ENCODE data around the gene CYP2U1. TPM values are rescaled to one million over a fixed set of nuclear protein-coding genes. Genes with fewer than 3 reads are reported as not detected.
A peak's percentile ranks its signal among the peaks of the same experiment; 100 is the strongest.

Gene CYP2U1
- total RNA-seq, 1 experiment from 2014 or later = 2.5 TPM

DNA sequence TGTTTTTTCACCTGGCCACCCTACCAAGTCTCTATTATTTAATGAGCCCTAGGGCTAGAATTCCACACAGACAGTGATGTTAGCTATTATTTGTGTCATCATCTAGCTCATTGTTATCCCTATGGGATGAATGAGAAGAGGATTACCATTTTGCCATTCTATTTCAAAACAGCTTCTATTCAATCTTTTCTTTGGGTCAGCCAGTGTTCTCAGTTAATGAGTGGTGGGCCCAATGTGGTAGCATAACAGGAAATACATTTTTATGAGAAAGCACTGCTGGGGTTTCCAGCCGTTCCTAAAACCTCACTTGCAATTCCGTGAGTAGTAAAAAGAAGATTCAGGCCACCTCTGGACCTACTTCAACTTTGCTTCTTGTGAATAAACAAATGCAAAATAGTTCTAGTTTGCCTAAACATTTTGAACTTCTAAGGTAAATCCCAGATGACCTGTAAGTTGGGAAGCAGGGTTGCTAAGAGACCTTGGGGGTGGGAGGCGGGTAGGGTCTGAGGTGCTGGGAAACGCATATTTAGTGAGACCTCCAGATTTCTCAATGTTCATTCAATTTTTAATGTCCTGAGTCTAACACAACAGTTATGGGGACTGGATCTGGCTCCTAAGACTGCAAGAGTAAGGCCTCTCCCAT, 24.8 kb upstream of the CYP2U1 start:
- no peaks in the 10 kb centered on the region for H3K4me1 Mint-ChIP-seq (ENCODE audit: insufficient read depth, unreplicated experiment)
- no peaks in the 10 kb centered on the region for H3K27me3 Mint-ChIP-seq (ENCODE audit: insufficient read depth, unreplicated experiment)
- CTCF ChIA-PET = interaction anchor here (0.6 to 1.0 kb wide), 3 partner anchors 43 to 148 kb away, joined by 3 to 5 read pairs (median 3); no protein-coding TSS in a partner anchor
- POLR2A ChIA-PET = no interaction called here
- TF ChIP-seq, protein P1, sequence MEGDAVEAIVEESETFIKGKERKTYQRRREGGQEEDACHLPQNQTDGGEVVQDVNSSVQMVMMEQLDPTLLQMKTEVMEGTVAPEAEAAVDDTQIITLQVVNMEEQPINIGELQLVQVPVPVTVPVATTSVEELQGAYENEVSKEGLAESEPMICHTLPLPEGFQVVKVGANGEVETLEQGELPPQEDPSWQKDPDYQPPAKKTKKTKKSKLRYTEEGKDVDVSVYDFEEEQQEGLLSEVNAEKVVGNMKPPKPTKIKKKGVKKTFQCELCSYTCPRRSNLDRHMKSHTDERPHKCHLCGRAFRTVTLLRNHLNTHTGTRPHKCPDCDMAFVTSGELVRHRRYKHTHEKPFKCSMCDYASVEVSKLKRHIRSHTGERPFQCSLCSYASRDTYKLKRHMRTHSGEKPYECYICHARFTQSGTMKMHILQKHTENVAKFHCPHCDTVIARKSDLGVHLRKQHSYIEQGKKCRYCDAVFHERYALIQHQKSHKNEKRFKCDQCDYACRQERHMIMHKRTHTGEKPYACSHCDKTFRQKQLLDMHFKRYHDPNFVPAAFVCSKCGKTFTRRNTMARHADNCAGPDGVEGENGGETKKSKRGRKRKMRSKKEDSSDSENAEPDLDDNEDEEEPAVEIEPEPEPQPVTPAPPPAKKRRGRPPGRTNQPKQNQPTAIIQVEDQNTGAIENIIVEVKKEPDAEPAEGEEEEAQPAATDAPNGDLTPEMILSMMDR (IDR thresholded peaks at IDR 0.05; ENCODE audit: unreplicated experiment) = no peak
- H3K4me3 Mint-ChIP-seq (ENCODE audit: unreplicated experiment) = no peak overlapping the region
- no peaks in the 10 kb centered on the region for H3K9me3 Mint-ChIP-seq (ENCODE audit: unreplicated experiment)
- H3K27ac Mint-ChIP-seq (ENCODE audit: low read depth, unreplicated experiment) = no peak overlapping the region
- intact Hi-C loops (cut with micrococcal nuclease) = no loop called here
- DNase-seq (ENCODE audit: unreplicated experiment) = no peak
- BruUV-seq (replicated peaks) = no TSS peak
- peaks cover 59% of the 10 kb centered on the region for H3K36me3 Mint-ChIP-seq (ENCODE audit: insufficient read depth, unreplicated experiment)

DNA sequence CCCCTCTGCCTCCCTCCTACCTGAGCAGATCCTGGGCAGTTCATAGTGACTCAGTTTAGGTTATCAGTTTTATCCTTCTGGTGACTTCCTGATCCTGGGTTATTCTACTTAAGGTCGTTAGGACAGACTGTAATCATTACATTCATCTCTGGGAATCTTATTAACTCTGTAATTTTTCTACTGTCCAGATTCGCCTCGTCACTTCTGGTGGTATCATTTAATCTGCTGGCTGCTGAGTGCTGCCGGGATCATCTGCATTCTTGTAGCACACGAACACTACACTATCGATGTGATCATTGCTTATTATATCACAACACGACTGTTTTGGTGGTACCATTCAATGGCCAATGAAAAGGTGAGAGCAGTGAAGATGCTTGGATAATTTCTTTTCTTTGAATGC, 23.0 kb upstream of the CYP2U1 start:
- no peaks in the 10 kb centered on the region for H3K4me1 Mint-ChIP-seq (ENCODE audit: insufficient read depth, unreplicated experiment)

DNA sequence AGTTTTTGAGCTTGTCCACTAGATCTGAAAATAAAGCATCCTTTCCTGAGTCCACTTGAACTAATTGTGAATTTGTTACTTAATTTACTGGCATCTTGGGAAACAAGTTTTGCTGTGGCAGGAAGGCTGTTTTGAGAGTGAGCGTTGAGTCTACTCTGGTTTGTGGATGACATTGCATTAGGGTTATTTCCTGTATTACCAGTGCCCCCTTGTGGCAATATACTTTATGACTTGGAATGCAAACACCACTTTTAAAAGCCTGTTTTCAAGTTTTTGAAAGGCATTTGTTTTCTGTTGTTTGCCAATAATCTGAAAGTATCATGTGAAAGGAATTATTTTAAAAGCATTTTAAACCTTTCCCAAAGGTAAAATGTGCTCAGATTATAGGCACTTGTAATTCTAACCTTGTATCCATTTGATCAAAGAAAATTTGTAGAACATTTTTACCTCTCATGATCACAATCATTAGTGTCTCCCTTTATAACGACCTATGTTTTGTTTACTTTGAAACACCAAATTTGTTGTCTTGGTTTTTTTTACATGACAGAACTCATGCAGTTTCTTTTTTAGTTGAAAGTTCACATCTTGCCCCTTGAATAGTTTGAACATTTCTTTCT, 18.0 kb upstream of the CYP2U1 start:
- peaks cover under 1% of the 10 kb centered on the region for H3K9me3 Mint-ChIP-seq (ENCODE audit: unreplicated experiment)
- H3K4me1 Mint-ChIP-seq (ENCODE audit: insufficient read depth, unreplicated experiment) = no peaks in the 10 kb centered on the region
- ChIA-PET POLR2A (interaction anchor here (0.8 to 5.1 kb wide), 5 partner anchors 87 to 244 kb away, joined by 3 to 39 read pairs (median 6); partner anchors contain the start of gene SGMS2), CTCF (interaction anchor here (0.6 to 6.5 kb wide), 33 partner anchors 8 to 447 kb away, joined by 3 to 122 read pairs (median 3); partner anchors contain the start of gene SGMS2)
- TF ChIP-seq, protein P1 (IDR thresholded peaks at IDR 0.05; ENCODE audit: unreplicated experiment) = peak; percentile 50
- peak; percentile 79 for DNase-seq (ENCODE audit: unreplicated experiment)
- intact Hi-C loops (cut with micrococcal nuclease) = loop anchor here (1.0 to 10.0 kb wide), 3 partner anchors 88 to 661 kb away; no protein-coding TSS in a partner anchor
- BruUV-seq (replicated peaks) = no TSS peak
- peaks cover 46% of the 10 kb centered on the region for H3K36me3 Mint-ChIP-seq (ENCODE audit: insufficient read depth, unreplicated experiment)
- no peak overlapping the region for H3K27ac Mint-ChIP-seq (ENCODE audit: low read depth, unreplicated experiment)
- H3K27me3 Mint-ChIP-seq (ENCODE audit: insufficient read depth, unreplicated experiment) = no peaks in the 10 kb centered on the region
- H3K4me3 Mint-ChIP-seq (ENCODE audit: unreplicated experiment) = no peak overlapping the region

More for the DNA sequence above, 23.0 kb upstream of the CYP2U1 start:
- no peak for DNase-seq (ENCODE audit: unreplicated experiment)
- ChIA-PET CTCF (interaction anchor here (1.2 to 6.5 kb wide), 2 partner anchors 83 to 150 kb away, joined by 3 to 122 read pairs; partner anchors contain the start of gene SGMS2), POLR2A (interaction anchor here (1.1 to 5.1 kb wide), 2 partner anchors 83 to 150 kb away, joined by 3 to 39 read pairs; partner anchors contain the start of gene SGMS2)
- no peaks in the 10 kb centered on the region for H3K27me3 Mint-ChIP-seq (ENCODE audit: insufficient read depth, unreplicated experiment)
- TF ChIP-seq, protein P1 (IDR thresholded peaks at IDR 0.05; ENCODE audit: unreplicated experiment) = no peak
- no peak overlapping the region for H3K27ac Mint-ChIP-seq (ENCODE audit: low read depth, unreplicated experiment)
- intact Hi-C loops (cut with micrococcal nuclease) = no loop called here
- H3K36me3 Mint-ChIP-seq (ENCODE audit: insufficient read depth, unreplicated experiment) = peaks cover 52% of the 10 kb centered on the region
- no peak overlapping the region for H3K4me3 Mint-ChIP-seq (ENCODE audit: unreplicated experiment)
- H3K9me3 Mint-ChIP-seq (ENCODE audit: unreplicated experiment) = no peaks in the 10 kb centered on the region
- BruUV-seq (replicated peaks) = no TSS peak

DNA sequence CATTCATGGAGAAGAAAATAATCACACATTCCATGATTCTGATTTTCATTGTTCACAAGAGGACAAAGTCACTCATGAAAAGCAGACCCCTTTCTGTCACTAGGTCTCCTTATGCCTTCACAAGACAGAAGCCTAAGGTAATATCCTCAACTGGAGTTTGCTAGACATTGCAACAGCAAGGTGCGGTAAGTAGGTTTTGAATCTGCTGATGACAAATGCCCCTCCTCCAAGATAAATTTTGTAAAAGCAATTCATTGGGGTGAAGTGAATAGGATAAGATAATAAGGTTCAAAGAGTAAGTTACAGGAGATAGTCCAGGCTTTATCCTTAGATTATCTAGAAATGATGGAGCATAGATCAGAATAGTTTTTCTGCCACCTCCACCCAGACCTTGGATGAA, 16.1 kb upstream of the CYP2U1 start:
- TF ChIP-seq, protein P1 (IDR thresholded peaks at IDR 0.05; ENCODE audit: unreplicated experiment) = no peak
- Mint-ChIP-seq H3K36me3 (ENCODE audit: insufficient read depth, unreplicated experiment) (peaks cover 40% of the 10 kb centered on the region), H3K4me1 (ENCODE audit: insufficient read depth, unreplicated experiment) (no peaks in the 10 kb centered on the region), H3K4me3 (ENCODE audit: unreplicated experiment) (no peak overlapping the region), H3K27me3 (ENCODE audit: insufficient read depth, unreplicated experiment) (no peaks in the 10 kb centered on the region), H3K9me3 (ENCODE audit: unreplicated experiment) (peaks cover 7% of the 10 kb centered on the region), H3K27ac (ENCODE audit: low read depth, unreplicated experiment) (no peak overlapping the region)
- DNase-seq (ENCODE audit: unreplicated experiment) = no peak
- ChIA-PET POLR2A (interaction anchor here (1.1 to 2.0 kb wide), 2 partner anchors 89 to 157 kb away, joined by 3 to 6 read pairs; no protein-coding TSS in a partner anchor), CTCF (interaction anchor here (0.5 to 2.0 kb wide), 4 partner anchors 75 to 157 kb away, joined by 3 to 8 read pairs (median 4); no protein-coding TSS in a partner anchor)
- no TSS peak for BruUV-seq (replicated peaks)
- intact Hi-C loops (cut with micrococcal nuclease) = loop anchor here (10.0 kb wide), 1 partner anchor 660 kb away; no protein-coding TSS in a partner anchor
